WTC11 (cell line): ENCODE data around the gene LRMDA. TPM values are rescaled to one million over a fixed set of nuclear protein-coding genes. Genes with fewer than 3 reads are reported as not detected.

Experiments used
- ATAC-seq: fragments of 200-7000 bp; cut with Tn5 transposase; 2 replicates; pipeline ENCODE4 v1.10.0; 2021; ENCODE audit warnings: mild to moderate bottlenecking, moderate library complexity
- CTCF ChIA-PET: fragments of 300-600 bp; sonication (Branson Sonifier 250); formaldehyde crosslinking; loops from one replicate; lab custom pipeline; 2021; ENCODE audit warnings: antibody characterized with exemption; lab: Charles Lee
- POLR2A ChIA-PET: fragments of 350-600 bp; sonication (Branson Sonifier 250); formaldehyde crosslinking; loops from one replicate; lab custom pipeline; 2021; ENCODE audit warnings: antibody characterized with exemption; lab: Charles Lee
- DNase-seq: peaks from one replicate; pipeline ENCODE4 v3.0.0; 2021; ENCODE audit warnings: low spot score
- H3K27ac Mint-ChIP-seq: 2 replicates; pipeline ENCODE4 v1.8.0; 2021; ENCODE audit warnings: mixed read lengths
- H3K27me3 Mint-ChIP-seq: 2 replicates; pipeline ENCODE4 v1.8.0; 2021; ENCODE audit warnings: low read depth, mild to moderate bottlenecking, moderate library complexity, mixed read lengths
- H3K36me3 Mint-ChIP-seq: 2 replicates; pipeline ENCODE4 v1.8.0; 2021; ENCODE audit warnings: mixed read lengths
- H3K4me1 Mint-ChIP-seq: 2 replicates; pipeline ENCODE4 v1.8.0; 2022; ENCODE audit warnings: mixed read lengths
- H3K4me3 Mint-ChIP-seq: 2 replicates; pipeline ENCODE4 v1.8.0; 2021; ENCODE audit warnings: mild to moderate bottlenecking, moderate library complexity, mixed read lengths
- H3K9me3 Mint-ChIP-seq: 2 replicates; pipeline ENCODE4 v1.8.0; 2021; ENCODE audit warnings: mixed read lengths
- ATF2 ChIP-seq: sonication (generic); formaldehyde crosslinking; IDR thresholded peaks from 2 replicates; pipeline ENCODE4 v1.8.1; 2022; ENCODE audit warnings: low read depth, missing genetic modification reagents, borderline replicate concordance
- CBFB ChIP-seq: sonication (generic); formaldehyde crosslinking; IDR thresholded peaks from 2 replicates; pipeline ENCODE4 v1.8.1; 2022; ENCODE audit warnings: mild to moderate bottlenecking, low read depth, missing genetic modification reagents
- EMX1 ChIP-seq: fragments of 250-450 bp; sonication (Bioruptor Pico); IDR thresholded peaks from 2 replicates; pipeline ENCODE4 v1.8.0; 2021; ENCODE audit warnings: mild to moderate bottlenecking
- ERG ChIP-seq: fragments of 250-450 bp; sonication (Bioruptor Pico); IDR thresholded peaks from 2 replicates; pipeline ENCODE4 v1.8.0; 2021; ENCODE audit warnings: mild to moderate bottlenecking
- FOXJ3 ChIP-seq: sonication (generic); formaldehyde crosslinking; IDR thresholded peaks from 2 replicates; pipeline ENCODE4 v1.9.0; 2021; ENCODE audit warnings: missing genetic modification reagents, mild to moderate bottlenecking, borderline replicate concordance
- GABPB1 ChIP-seq: sonication (generic); formaldehyde crosslinking; IDR thresholded peaks from 2 replicates; pipeline ENCODE4 v1.8.1; 2023; ENCODE audit warnings: mild to moderate bottlenecking, missing genetic modification reagents
- IRF2 ChIP-seq: sonication (generic); formaldehyde crosslinking; IDR thresholded peaks from 2 replicates; pipeline ENCODE4 v1.8.0; 2022; ENCODE audit warnings: low read depth, missing genetic modification reagents, borderline replicate concordance
- JAZF1 ChIP-seq: fragments of 250-450 bp; sonication (Bioruptor Pico); IDR thresholded peaks from 2 replicates; pipeline ENCODE4 v1.9.0; 2021; ENCODE audit warnings: moderate library complexity, mild to moderate bottlenecking, inconsistent platforms
- KAT7 ChIP-seq: sonication (generic); formaldehyde crosslinking; IDR thresholded peaks from 2 replicates; pipeline ENCODE4 v1.8.1; 2023; ENCODE audit warnings: missing genetic modification reagents, mild to moderate bottlenecking, borderline replicate concordance
- NFE2L1 ChIP-seq: sonication (generic); formaldehyde crosslinking; IDR thresholded peaks from 2 replicates; pipeline ENCODE4 v1.8.1; 2023; ENCODE audit warnings: missing genetic modification reagents
- NR2C2 ChIP-seq: sonication (generic); formaldehyde crosslinking; IDR thresholded peaks from 2 replicates; pipeline ENCODE4 v1.8.0; 2022; ENCODE audit warnings: mild to moderate bottlenecking, missing genetic modification reagents
- SP1 ChIP-seq: sonication (generic); formaldehyde crosslinking; conservative IDR thresholded peaks from 2 replicates; pipeline ENCODE4 v1.8.1; 2022; ENCODE audit warnings: missing genetic modification reagents
- ZNF317 ChIP-seq: sonication (generic); formaldehyde crosslinking; IDR thresholded peaks from 2 replicates; pipeline ENCODE4 v1.8.1; 2023; ENCODE audit warnings: low read depth, mild to moderate bottlenecking, moderate library complexity, missing genetic modification reagents, borderline replicate concordance
- ZNF425 ChIP-seq: fragments of 250-450 bp; sonication (Bioruptor Pico); conservative IDR thresholded peaks from 2 replicates; pipeline ENCODE4 v1.9.0; 2021; ENCODE audit warnings: mild to moderate bottlenecking
- total RNA-seq: library from RNA; stranded (reverse); gene quantifications from 3 replicates; pipeline ENCODE4 v1.2.3, GENCODE V29; 2021
- TF ChIP-seq, protein P1 (sequence below): sonication (generic); formaldehyde crosslinking; IDR thresholded peaks from 2 replicates; pipeline ENCODE4 v1.8.1; 2023; ENCODE audit warnings: mild to moderate bottlenecking, missing genetic modification reagents, borderline replicate concordance

Gene LRMDA
- total RNA-seq, 1 experiment from 2014 or later: 0.92 TPM

DNA sequence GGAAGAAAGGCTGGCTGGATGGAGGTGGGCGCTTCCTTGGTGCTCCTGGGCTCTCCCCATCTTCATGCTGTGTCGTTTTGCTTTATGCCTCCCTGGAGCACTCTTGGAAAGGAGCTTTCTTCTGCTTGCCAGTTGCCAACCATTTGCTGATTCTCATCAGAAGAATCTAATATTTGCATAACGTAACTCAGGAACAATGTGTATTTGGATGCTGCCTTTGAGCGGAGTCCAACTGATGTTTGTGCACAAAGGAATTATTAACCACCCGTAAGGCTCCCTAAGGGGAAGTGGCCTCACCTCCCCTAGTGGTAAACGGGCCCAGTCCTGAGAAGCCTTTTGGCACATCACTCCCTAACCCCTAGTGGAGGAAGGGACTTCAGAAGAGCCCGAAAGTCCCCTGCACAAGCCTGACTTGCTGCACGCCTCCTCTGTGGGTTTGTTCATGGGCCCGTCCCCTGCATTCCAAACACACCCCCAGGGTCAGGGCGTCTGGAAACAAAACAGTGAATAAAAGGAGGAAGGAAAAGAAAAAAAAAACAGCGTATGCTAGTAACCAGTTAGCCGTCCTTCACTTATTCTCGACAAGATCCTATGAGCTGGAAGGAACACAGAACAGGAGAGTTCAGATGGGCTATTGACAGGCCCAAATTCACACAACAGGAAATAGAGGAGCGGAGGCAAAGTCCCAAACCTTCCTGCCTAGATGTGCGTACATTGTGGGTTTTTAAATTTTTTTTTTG is 602.2 kb downstream of the LRMDA start:
- POLR2A ChIA-PET: no interaction called here
- DNase-seq (no peak), ATAC-seq (peak; percentile 70)
- no peaks in the 10 kb centered on the region for H3K27me3 Mint-ChIP-seq
- no peak overlapping the region for H3K4me3 Mint-ChIP-seq
- peaks cover 10% of the 10 kb centered on the region for H3K9me3 Mint-ChIP-seq
- H3K27ac Mint-ChIP-seq: no peak overlapping the region
- peak; percentile 48 for TF ChIP-seq GABPB1 (CRISPR knock-in tag)
- no peak for TF ChIP-seq ZNF425 (CRISPR knock-in tag)
- TF ChIP-seq IRF2 (CRISPR knock-in tag): no peak
- H3K36me3 Mint-ChIP-seq: peaks cover 6% of the 10 kb centered on the region
- CTCF ChIA-PET: interaction anchor here (0.9 to 1.2 kb wide), 3 partner anchors 9 to 440 kb away, joined by 3 read pairs; no protein-coding TSS in a partner anchor
- H3K4me1 Mint-ChIP-seq: peaks cover 26% of the 10 kb centered on the region

GRCh38 chr10:76034353-76035205 is 603.2 kb downstream of the LRMDA start:
- Mint-ChIP-seq H3K27me3 (no peaks in the 10 kb centered on the region), H3K9me3 (peaks cover 17% of the 10 kb centered on the region), H3K36me3 (peaks cover 13% of the 10 kb centered on the region), H3K27ac (no peak overlapping the region), H3K4me1 (peaks cover 26% of the 10 kb centered on the region), H3K4me3 (no peak overlapping the region)
- ChIA-PET POLR2A (interaction anchor here (0.7 kb wide), 2 partner anchors 52 to 638 kb away, joined by 5 to 7 read pairs; no protein-coding TSS in a partner anchor), CTCF (interaction anchor here (0.7 to 1.2 kb wide), 4 partner anchors 9 to 639 kb away, joined by 3 to 4 read pairs (median 3); no protein-coding TSS in a partner anchor)
- ATAC-seq (no peak), DNase-seq (no peak)
- no peak for TF ChIP-seq ERG (CRISPR knock-in tag)
- no peak for TF ChIP-seq JAZF1 (CRISPR knock-in tag)
- TF ChIP-seq CBFB: no peak
- no peak for TF ChIP-seq SP1 (CRISPR knock-in tag)
- no peak for TF ChIP-seq ATF2 (CRISPR knock-in tag)
- TF ChIP-seq EMX1 (CRISPR knock-in tag): no peak
- TF ChIP-seq ZNF425 (CRISPR knock-in tag): no peak
- TF ChIP-seq KAT7: no peak
- TF ChIP-seq NR2C2 (CRISPR knock-in tag): no peak
- no peak for TF ChIP-seq NFE2L1 (CRISPR knock-in tag)
- TF ChIP-seq IRF2 (CRISPR knock-in tag): no peak
- no peak for TF ChIP-seq FOXJ3
- TF ChIP-seq, protein P1, sequence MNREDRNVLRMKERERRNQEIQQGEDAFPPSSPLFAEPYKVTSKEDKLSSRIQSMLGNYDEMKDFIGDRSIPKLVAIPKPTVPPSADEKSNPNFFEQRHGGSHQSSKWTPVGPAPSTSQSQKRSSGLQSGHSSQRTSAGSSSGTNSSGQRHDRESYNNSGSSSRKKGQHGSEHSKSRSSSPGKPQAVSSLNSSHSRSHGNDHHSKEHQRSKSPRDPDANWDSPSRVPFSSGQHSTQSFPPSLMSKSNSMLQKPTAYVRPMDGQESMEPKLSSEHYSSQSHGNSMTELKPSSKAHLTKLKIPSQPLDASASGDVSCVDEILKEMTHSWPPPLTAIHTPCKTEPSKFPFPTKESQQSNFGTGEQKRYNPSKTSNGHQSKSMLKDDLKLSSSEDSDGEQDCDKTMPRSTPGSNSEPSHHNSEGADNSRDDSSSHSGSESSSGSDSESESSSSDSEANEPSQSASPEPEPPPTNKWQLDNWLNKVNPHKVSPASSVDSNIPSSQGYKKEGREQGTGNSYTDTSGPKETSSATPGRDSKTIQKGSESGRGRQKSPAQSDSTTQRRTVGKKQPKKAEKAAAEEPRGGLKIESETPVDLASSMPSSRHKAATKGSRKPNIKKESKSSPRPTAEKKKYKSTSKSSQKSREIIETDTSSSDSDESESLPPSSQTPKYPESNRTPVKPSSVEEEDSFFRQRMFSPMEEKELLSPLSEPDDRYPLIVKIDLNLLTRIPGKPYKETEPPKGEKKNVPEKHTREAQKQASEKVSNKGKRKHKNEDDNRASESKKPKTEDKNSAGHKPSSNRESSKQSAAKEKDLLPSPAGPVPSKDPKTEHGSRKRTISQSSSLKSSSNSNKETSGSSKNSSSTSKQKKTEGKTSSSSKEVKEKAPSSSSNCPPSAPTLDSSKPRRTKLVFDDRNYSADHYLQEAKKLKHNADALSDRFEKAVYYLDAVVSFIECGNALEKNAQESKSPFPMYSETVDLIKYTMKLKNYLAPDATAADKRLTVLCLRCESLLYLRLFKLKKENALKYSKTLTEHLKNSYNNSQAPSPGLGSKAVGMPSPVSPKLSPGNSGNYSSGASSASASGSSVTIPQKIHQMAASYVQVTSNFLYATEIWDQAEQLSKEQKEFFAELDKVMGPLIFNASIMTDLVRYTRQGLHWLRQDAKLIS: no peak
- no peak for TF ChIP-seq ZNF317 (CRISPR knock-in tag)
